OCI-LY3 (cell line): ENCODE data around the gene TNS4.

Source experiments
- H2AFZ ChIP-seq: fragments of 200-600, 300-600 bp; shearing (Covaris generic); 2 replicates; pipeline ENCODE4 v1.6.0; 2014; ENCODE audit warnings: antibody characterized with exemption, low read depth, low read length
- H3K27ac ChIP-seq: fragments of 200-600, 300-600 bp; sonication (generic); 2 replicates; pipeline ENCODE4 v1.5.1; 2014; ENCODE audit warnings: mild to moderate bottlenecking, low read length, moderate library complexity, mixed read lengths
- H3K27me3 ChIP-seq: fragments of 200-600, 300-600 bp; sonication (generic); 2 replicates; pipeline ENCODE4 v1.6.1; 2014; ENCODE audit warnings: low read depth, low read length, mixed read lengths
- H3K36me3 ChIP-seq: fragments of 200-600, 300-600 bp; sonication (generic); replicated peaks from 2 replicates; pipeline ENCODE3; 2014; ENCODE audit warnings: low read depth, low read length, mixed read lengths
- H3K4me1 ChIP-seq: fragments of 300-600, 200-600 bp; sonication (generic); 2 replicates; pipeline ENCODE4 v1.6.1; 2014; ENCODE audit warnings: low read length, mixed read lengths
- H3K4me2 ChIP-seq: fragments of 200-600, 300-600 bp; sonication (generic); 2 replicates; pipeline ENCODE4 v1.6.1; 2014; ENCODE audit warnings: low read length, mixed read lengths
- H3K4me3 ChIP-seq: fragments of 300-600, 200-600 bp; sonication (generic); 2 replicates; pipeline ENCODE4 v1.5.1; 2014; ENCODE audit warnings: antibody characterized with exemption, mild to moderate bottlenecking, low read length, moderate library complexity
- H3K79me2 ChIP-seq: fragments of 300-600, 200-600 bp; shearing (Covaris generic); 2 replicates; pipeline ENCODE4 v1.6.1; 2014; ENCODE audit warnings: mild to moderate bottlenecking, low read length, mixed read lengths
- H3K9ac ChIP-seq: fragments of 300-600, 200-600 bp; shearing (Covaris generic); 2 replicates; pipeline ENCODE4 v1.6.0; 2014; ENCODE audit warnings: mild to moderate bottlenecking, low read length, moderate library complexity
- H3K9me3 ChIP-seq: fragments of 200-600, 300-600 bp; shearing (Covaris generic); 2 replicates; pipeline ENCODE4 v1.6.1; 2014; ENCODE audit warnings: low read length, mixed read lengths; ENCODE audit not compliant: insufficient read depth
- H4K20me1 ChIP-seq: fragments of 200-600, 300-600 bp; sonication (generic); 2 replicates; pipeline ENCODE4 v1.6.1; 2016; ENCODE audit warnings: low read length, mixed read lengths; ENCODE audit not compliant: insufficient read depth
- CTCF ChIP-seq: fragments of 200-600, 300-600 bp; sonication (generic); IDR thresholded peaks from 2 replicates; pipeline ENCODE4 v1.5.1; 2014; ENCODE audit warnings: antibody characterized with exemption, low read length, low read depth
- EZH2phosphoT487 ChIP-seq: fragments of 200-600 bp; shearing (Covaris generic); IDR thresholded peaks from 2 replicates; pipeline ENCODE4 v1.6.1; 2018; ENCODE audit warnings: antibody characterized with exemption, mixed run types, low read depth

The TNS4 gene

GRCh38 chr17:40457369-40457768 lies 44.1 kb downstream of the TNS4 start:
- no peaks in the 10 kb centered on the region for H3K9me3 ChIP-seq
- H3K4me2 ChIP-seq = no peak overlapping the region
- no peaks in the 10 kb centered on the region for H3K79me2 ChIP-seq
- no peak overlapping the region for H3K4me3 ChIP-seq
- TF ChIP-seq EZH2phosphoT487 = no peak
- TF ChIP-seq CTCF = no peak
- no peak overlapping the region for H3K27ac ChIP-seq
- H3K9ac ChIP-seq = no peak overlapping the region
- H3K36me3 ChIP-seq = peaks cover 34% of the 10 kb centered on the region
- H4K20me1 ChIP-seq = no peaks in the 10 kb centered on the region; the same call in 1 of the 2 replicates
- H3K4me1 ChIP-seq = no peaks in the 10 kb centered on the region
- no peaks in the 10 kb centered on the region for H3K27me3 ChIP-seq
- no peak overlapping the region for H2AFZ ChIP-seq

GRCh38 chr17:40456396-40456951 lies 44.9 kb downstream of the TNS4 start:
- no peak for TF ChIP-seq EZH2phosphoT487
- no peak for TF ChIP-seq CTCF
- Histone ChIP-seq H3K27me3 (no peaks in the 10 kb centered on the region), H4K20me1 (no peaks in the 10 kb centered on the region; the same call in 1 of the 2 replicates), H2AFZ (no peak overlapping the region), H3K36me3 (peaks cover 37% of the 10 kb centered on the region), H3K9me3 (no peaks in the 10 kb centered on the region), H3K27ac (no peak overlapping the region), H3K4me3 (no peak overlapping the region), H3K79me2 (no peaks in the 10 kb centered on the region), H3K9ac (no peak overlapping the region), H3K4me2 (no peak overlapping the region), H3K4me1 (no peaks in the 10 kb centered on the region)

GRCh38 chr17:40454613-40454995 lies 46.8 kb downstream of the TNS4 start:
- TF ChIP-seq EZH2phosphoT487 = no peak
- TF ChIP-seq CTCF = no peak
- H3K27ac ChIP-seq = no peak overlapping the region
- peaks cover 13% of the 10 kb centered on the region for H4K20me1 ChIP-seq
- H2AFZ ChIP-seq = no peak overlapping the region
- no peak overlapping the region for H3K4me2 ChIP-seq
- no peaks in the 10 kb centered on the region for H3K27me3 ChIP-seq
- no peak overlapping the region for H3K9ac ChIP-seq
- no peaks in the 10 kb centered on the region for H3K4me1 ChIP-seq
- H3K36me3 ChIP-seq = peaks cover 37% of the 10 kb centered on the region
- no peak overlapping the region for H3K4me3 ChIP-seq
- peaks cover 12% of the 10 kb centered on the region; the same call in 1 of the 2 replicates for H3K79me2 ChIP-seq
- H3K9me3 ChIP-seq = no peaks in the 10 kb centered on the region

- peaks cover 37% of the 10 kb centered on the region for H3K36me3 ChIP-seq
- TF ChIP-seq CTCF (no peak), EZH2phosphoT487 (no peak)
- H3K79me2 ChIP-seq = peaks cover 12% of the 10 kb centered on the region; the same call in 1 of the 2 replicates
- H3K27ac ChIP-seq = no peak overlapping the region
- no peaks in the 10 kb centered on the region for H3K9me3 ChIP-seq
- no peak overlapping the region for H3K4me2 ChIP-seq
- no peaks in the 10 kb centered on the region for H3K4me1 ChIP-seq
- H4K20me1 ChIP-seq = peaks cover 13% of the 10 kb centered on the region
- H3K27me3 ChIP-seq = no peaks in the 10 kb centered on the region
- no peak overlapping the region for H2AFZ ChIP-seq
- no peak overlapping the region for H3K9ac ChIP-seq
- no peak overlapping the region for H3K4me3 ChIP-seq
Observed at GRCh38 chr17:40453881-40454612, 47.4 kb downstream of the TNS4 start.
